CD4-positive, alpha-beta T cell treated with Interleukin-10 for 1 hour (primary cell): ENCODE measurements around the gene SLC49A3.
"Not testable (repeated sequence)": the region's sequence is repeated elsewhere in the genome, so short reads cannot be mapped to it uniquely, and the experiment has no call there.

Experiments used
- DNase-seq: peaks from one replicate; pipeline ENCODE4 v3.0.0-alpha.2; 2020

SLC49A3 gene

GRCh38 chr4:721261-722168 is 32.6 kb upstream of the SLC49A3 start:
- no peak for DNase-seq

- DNase-seq = no peak
These were observed 31.3 kb upstream of the SLC49A3 start for GRCh38 chr4:720111-720860.

- no peak for DNase-seq
These were observed 29.5 kb upstream of the SLC49A3 start for GRCh38 chr4:718460-718859.

- no peak for DNase-seq
These were observed 28.8 kb upstream of the SLC49A3 start for GRCh38 chr4:717601-718320.

GRCh38 chr4:714087-714486 is 25.1 kb upstream of the SLC49A3 start:
- DNase-seq = no peak

GRCh38 chr4:712916-713632 is 24.1 kb upstream of the SLC49A3 start:
- DNase-seq = no peak

GRCh38 chr4:712093-712492 is 23.1 kb upstream of the SLC49A3 start:
- DNase-seq = no peak

GRCh38 chr4:710916-711315 is 22.0 kb upstream of the SLC49A3 start:
- DNase-seq = no peak

- no peak for DNase-seq
These were observed 21.2 kb upstream of the SLC49A3 start for GRCh38 chr4:710116-710515.

GRCh38 chr4:709348-709747 is 20.4 kb upstream of the SLC49A3 start:
- DNase-seq = no peak

GRCh38 chr4:708631-708933 is 19.6 kb upstream of the SLC49A3 start:
- no peak for DNase-seq

GRCh38 chr4:707929-708630 is 19.1 kb upstream of the SLC49A3 start:
- DNase-seq = no peak

- DNase-seq = no peak
These were observed 18.1 kb upstream of the SLC49A3 start for GRCh38 chr4:706834-707598.

GRCh38 chr4:706083-706633 is 17.2 kb upstream of the SLC49A3 start:
- not testable (repeated sequence) for DNase-seq

GRCh38 chr4:705278-706082 is 16.5 kb upstream of the SLC49A3 start, which contains the start of gene PCGF3:
Gene PCGF3, plus strand, starts transcription at chr4:705832. Its CDS starts 27,849 bp downstream, at chr4:733681.
- peak; percentile 96 for DNase-seq

- DNase-seq = no peak
These were observed 16.0 kb upstream of the SLC49A3 start for GRCh38 chr4:704971-705277.

- DNase-seq = no peak
These were observed 15.4 kb upstream of the SLC49A3 start for GRCh38 chr4:704198-704891.

GRCh38 chr4:703336-704197 is 14.6 kb upstream of the SLC49A3 start:
- DNase-seq = no peak

GRCh38 chr4:702618-703048 is 13.7 kb upstream of the SLC49A3 start:
- DNase-seq = no peak
